ENCODE measurements around the gene CSF1.
"Not testable (repeated sequence)": the region's sequence is repeated elsewhere in the genome, so short reads cannot be mapped to it uniquely, and the experiment has no call there.

CSF1 gene

GRCh38 chr1:109938556-109938955, 27.9 kb downstream of the CSF1 start:
- peaks cover 26% of the 10 kb centered on the region for H3K9me3 Mint-ChIP-seq

GRCh38 chr1:109942434-109942833, 31.8 kb downstream of the CSF1 start:
- Mint-ChIP-seq H3K27me3 (peaks cover 4% of the 10 kb centered on the region), H3K36me3 (ENCODE audit: low read depth) (no peaks in the 10 kb centered on the region), H3K4me3 (no peak overlapping the region), H3K4me1 (ENCODE audit: low read depth) (peaks cover 15% of the 10 kb centered on the region), H3K9me3 (peaks cover 14% of the 10 kb centered on the region), H3K27ac (no peak overlapping the region)
- intact Hi-C loops (cut with micrococcal nuclease) = no loop called here

More at GRCh38 chr1:109938556-109938955, 27.9 kb downstream of the CSF1 start:
- no peak overlapping the region for H3K27ac Mint-ChIP-seq
- peaks cover 7% of the 10 kb centered on the region for H3K27me3 Mint-ChIP-seq
- no peak overlapping the region for H3K4me3 Mint-ChIP-seq
- intact Hi-C loops (cut with micrococcal nuclease) = no loop called here
- peaks cover 12% of the 10 kb centered on the region for H3K4me1 Mint-ChIP-seq (ENCODE audit: low read depth)
- H3K36me3 Mint-ChIP-seq (ENCODE audit: low read depth) = peaks cover 6% of the 10 kb centered on the region

GRCh38 chr1:109944541-109944940, 33.9 kb downstream of the CSF1 start:
- intact Hi-C loops (cut with micrococcal nuclease) = no loop called here
- peaks cover 20% of the 10 kb centered on the region for H3K4me1 Mint-ChIP-seq (ENCODE audit: low read depth)
- no peak overlapping the region for H3K27ac Mint-ChIP-seq
- H3K27me3 Mint-ChIP-seq = peaks cover 9% of the 10 kb centered on the region
- H3K9me3 Mint-ChIP-seq = no peaks in the 10 kb centered on the region
- H3K4me3 Mint-ChIP-seq = no peak overlapping the region
- no peaks in the 10 kb centered on the region for H3K36me3 Mint-ChIP-seq (ENCODE audit: low read depth)

- no peak overlapping the region for H3K4me3 Mint-ChIP-seq
- H3K36me3 Mint-ChIP-seq (ENCODE audit: low read depth) = no peaks in the 10 kb centered on the region
- peaks cover 9% of the 10 kb centered on the region for H3K27me3 Mint-ChIP-seq
- intact Hi-C loops (cut with micrococcal nuclease) = no loop called here
- no peak overlapping the region for H3K27ac Mint-ChIP-seq
- H3K9me3 Mint-ChIP-seq = no peaks in the 10 kb centered on the region
- peaks cover 20% of the 10 kb centered on the region for H3K4me1 Mint-ChIP-seq (ENCODE audit: low read depth)
Observed at GRCh38 chr1:109946511-109946910, 35.9 kb downstream of the CSF1 start.

- Mint-ChIP-seq H3K4me3 (no peak overlapping the region), H3K36me3 (ENCODE audit: low read depth) (no peaks in the 10 kb centered on the region), H3K4me1 (ENCODE audit: low read depth) (peaks cover 20% of the 10 kb centered on the region), H3K27me3 (peaks cover 9% of the 10 kb centered on the region), H3K9me3 (no peaks in the 10 kb centered on the region), H3K27ac (no peak overlapping the region)
- intact Hi-C loops (cut with micrococcal nuclease) = no loop called here
Observed at GRCh38 chr1:109947582-109948284, 37.1 kb downstream of the CSF1 start.

GRCh38 chr1:109948285-109948630, 37.6 kb downstream of the CSF1 start:
- H3K4me1 Mint-ChIP-seq (ENCODE audit: low read depth) = peaks cover 20% of the 10 kb centered on the region
- intact Hi-C loops (cut with micrococcal nuclease) = no loop called here
- no peak overlapping the region for H3K27ac Mint-ChIP-seq
- peaks cover 8% of the 10 kb centered on the region for H3K27me3 Mint-ChIP-seq
- H3K36me3 Mint-ChIP-seq (ENCODE audit: low read depth) = no peaks in the 10 kb centered on the region
- H3K4me3 Mint-ChIP-seq = no peak overlapping the region
- no peaks in the 10 kb centered on the region for H3K9me3 Mint-ChIP-seq

GRCh38 chr1:109950038-109950437, 39.4 kb downstream of the CSF1 start:
- intact Hi-C loops (cut with micrococcal nuclease) = no loop called here
- H3K4me3 Mint-ChIP-seq = no peak overlapping the region
- H3K27me3 Mint-ChIP-seq = peaks cover 6% of the 10 kb centered on the region
- H3K9me3 Mint-ChIP-seq = no peaks in the 10 kb centered on the region
- H3K4me1 Mint-ChIP-seq (ENCODE audit: low read depth) = peaks cover 13% of the 10 kb centered on the region
- no peak overlapping the region for H3K27ac Mint-ChIP-seq
- H3K36me3 Mint-ChIP-seq (ENCODE audit: low read depth) = no peaks in the 10 kb centered on the region

GRCh38 chr1:109950509-109950908, 39.9 kb downstream of the CSF1 start:
- H3K9me3 Mint-ChIP-seq = no peaks in the 10 kb centered on the region
- H3K4me1 Mint-ChIP-seq (ENCODE audit: low read depth) = peaks cover 13% of the 10 kb centered on the region
- H3K36me3 Mint-ChIP-seq (ENCODE audit: low read depth) = no peaks in the 10 kb centered on the region
- no peak overlapping the region for H3K27ac Mint-ChIP-seq
- H3K27me3 Mint-ChIP-seq = peaks cover 6% of the 10 kb centered on the region
- intact Hi-C loops (cut with micrococcal nuclease) = no loop called here
- H3K4me3 Mint-ChIP-seq = no peak overlapping the region

- H3K9me3 Mint-ChIP-seq; H3K36me3 Mint-ChIP-seq (ENCODE audit: low read depth); intact Hi-C loops (cut with micrococcal nuclease); H3K4me1 Mint-ChIP-seq (ENCODE audit: low read depth); H3K4me3 Mint-ChIP-seq; H3K27ac Mint-ChIP-seq; H3K27me3 Mint-ChIP-seq: not testable (repeated sequence)
Observed at GRCh38 chr1:109951501-109951900, 40.9 kb downstream of the CSF1 start.

- intact Hi-C loops (cut with micrococcal nuclease) = no loop called here
- Mint-ChIP-seq H3K4me1 (ENCODE audit: low read depth) (no peaks in the 10 kb centered on the region), H3K4me3 (no peak overlapping the region), H3K27me3 (peaks cover 2% of the 10 kb centered on the region), H3K9me3 (no peaks in the 10 kb centered on the region), H3K27ac (no peak overlapping the region), H3K36me3 (ENCODE audit: low read depth) (no peaks in the 10 kb centered on the region)
Observed at GRCh38 chr1:109954041-109954512, 43.4 kb downstream of the CSF1 start.

- Mint-ChIP-seq H3K4me3 (no peak overlapping the region), H3K4me1 (ENCODE audit: low read depth) (no peaks in the 10 kb centered on the region), H3K36me3 (ENCODE audit: low read depth) (no peaks in the 10 kb centered on the region), H3K27me3 (peaks cover 7% of the 10 kb centered on the region), H3K9me3 (no peaks in the 10 kb centered on the region), H3K27ac (no peak overlapping the region)
- intact Hi-C loops (cut with micrococcal nuclease) = no loop called here
Observed at GRCh38 chr1:109959632-109959973, 49.0 kb downstream of the CSF1 start.

GRCh38 chr1:109959974-109960744, 49.5 kb downstream of the CSF1 start:
- Mint-ChIP-seq H3K9me3 (peaks cover 3% of the 10 kb centered on the region), H3K27ac (no peak overlapping the region), H3K4me3 (no peak overlapping the region), H3K36me3 (ENCODE audit: low read depth) (no peaks in the 10 kb centered on the region), H3K4me1 (ENCODE audit: low read depth) (no peaks in the 10 kb centered on the region), H3K27me3 (peaks cover 7% of the 10 kb centered on the region)
- intact Hi-C loops (cut with micrococcal nuclease) = no loop called here

- Mint-ChIP-seq H3K27ac (no peak overlapping the region), H3K4me3 (no peak overlapping the region), H3K4me1 (ENCODE audit: low read depth) (no peaks in the 10 kb centered on the region), H3K9me3 (peaks cover 8% of the 10 kb centered on the region), H3K27me3 (peaks cover 7% of the 10 kb centered on the region), H3K36me3 (ENCODE audit: low read depth) (no peaks in the 10 kb centered on the region)
- intact Hi-C loops (cut with micrococcal nuclease) = no loop called here
Observed at GRCh38 chr1:109960745-109961094, 50.1 kb downstream of the CSF1 start.

- intact Hi-C loops (cut with micrococcal nuclease) = no loop called here
- Mint-ChIP-seq H3K27ac (no peak overlapping the region), H3K4me3 (no peak overlapping the region), H3K27me3 (peaks cover 5% of the 10 kb centered on the region), H3K4me1 (ENCODE audit: low read depth) (no peaks in the 10 kb centered on the region), H3K36me3 (ENCODE audit: low read depth) (no peaks in the 10 kb centered on the region), H3K9me3 (peaks cover 9% of the 10 kb centered on the region)
Observed at GRCh38 chr1:109963864-109964263, 53.2 kb downstream of the CSF1 start.

All from dendritic cell treated with granulocyte-macrophage colony-stimulating factor and Interleukin-4, amounts not matched to agents 40 ng/mL and 50 ng/mL, for 4 days (primary cell).